Measurements from ENCODE around the gene ATP5PB.
A peak's percentile ranks its signal among the peaks of the same experiment; 100 is the strongest.

Gene ATP5PB

DNA sequence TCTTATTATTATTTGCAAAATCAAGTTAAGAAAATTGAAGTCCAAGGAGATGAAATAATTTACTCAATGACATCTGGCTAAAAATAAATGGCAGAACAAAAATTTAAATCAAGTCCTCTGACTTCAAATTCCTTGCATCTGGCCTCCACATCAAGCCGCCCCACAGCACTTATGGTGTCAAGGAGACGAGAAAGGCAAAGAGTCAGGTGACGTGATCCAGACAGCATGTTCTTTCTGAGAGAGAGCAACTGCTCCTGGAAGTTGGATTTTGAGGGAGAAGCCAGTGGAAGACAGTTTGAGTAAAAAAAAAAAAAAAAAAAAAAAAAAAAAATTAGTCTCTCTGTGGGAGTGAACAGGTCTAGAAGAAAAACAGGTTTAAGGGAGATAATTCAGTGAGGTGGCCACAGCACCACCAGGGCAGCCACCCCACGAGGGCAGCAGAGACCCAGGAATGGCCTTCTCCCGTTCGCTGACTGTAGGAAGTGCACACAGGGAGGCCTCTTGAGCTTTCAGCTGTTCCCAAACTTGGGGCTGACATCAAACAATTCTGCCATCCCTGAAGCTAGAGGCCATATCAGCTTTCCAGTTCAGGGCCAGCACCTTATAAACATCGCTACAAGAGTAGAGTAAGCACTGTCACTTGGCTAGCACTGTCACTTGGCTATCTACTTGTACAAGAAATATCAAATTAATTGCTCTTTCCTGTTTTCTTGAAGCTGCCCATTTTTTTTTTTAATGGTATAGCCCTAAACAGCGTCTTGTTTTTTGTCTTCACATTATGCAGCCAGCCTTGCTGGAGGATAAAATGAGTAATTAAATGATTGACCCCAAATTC lies 32.3 kb downstream of the ATP5PB start:
- Mint-ChIP-seq H3K36me3 (ENCODE audit: low read depth) (no peaks in the 10 kb centered on the region), H3K4me3 (no peak overlapping the region), H3K27me3 (ENCODE audit: low read depth) (no peaks in the 10 kb centered on the region), H3K27ac (peak overlapping the region in 1 of 3 experiments; percentile 59), H3K9me3 (no peaks in the 10 kb centered on the region), H3K4me1 (peaks cover 17% of the 10 kb centered on the region)
- TF ChIP-seq CTCF (IDR thresholded peaks at IDR 0.05; ENCODE audit: unreplicated experiment in 3 of 3) = peak; percentile 71 to 80 (median 72)

DNA sequence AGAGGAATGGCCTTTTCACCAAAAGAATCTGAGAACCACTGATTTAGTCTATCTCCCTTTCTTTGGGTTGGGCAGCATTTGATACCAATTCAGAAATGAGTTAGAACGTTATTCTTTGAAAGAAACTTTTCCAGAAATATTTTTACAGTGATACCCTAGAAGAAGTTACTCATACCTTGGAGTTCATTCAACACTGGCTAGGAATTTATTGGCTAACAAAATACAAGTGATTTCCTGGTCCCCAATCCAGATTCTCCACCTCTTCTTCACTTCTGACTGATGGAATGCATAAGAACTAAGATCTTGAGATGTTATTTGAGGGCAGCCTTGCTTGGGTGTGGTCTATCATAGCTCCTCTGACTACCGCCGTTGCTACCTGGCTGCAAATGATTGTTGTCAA lies 33.9 kb downstream of the ATP5PB start:
- no peak overlapping the region for H3K27ac Mint-ChIP-seq
- no peaks in the 10 kb centered on the region for H3K36me3 Mint-ChIP-seq (ENCODE audit: low read depth)
- no peak overlapping the region for H3K4me3 Mint-ChIP-seq
- TF ChIP-seq CTCF (IDR thresholded peaks at IDR 0.05; ENCODE audit: unreplicated experiment in 3 of 3) = no peak
- peaks cover 17% of the 10 kb centered on the region for H3K4me1 Mint-ChIP-seq
- no peaks in the 10 kb centered on the region for H3K27me3 Mint-ChIP-seq (ENCODE audit: low read depth)
- no peaks in the 10 kb centered on the region for H3K9me3 Mint-ChIP-seq

GRCh38 chr1:111483876-111484275 lies 34.6 kb downstream of the ATP5PB start:
- H3K27ac Mint-ChIP-seq = no peak overlapping the region
- H3K4me3 Mint-ChIP-seq = no peak overlapping the region
- H3K36me3 Mint-ChIP-seq (ENCODE audit: low read depth) = no peaks in the 10 kb centered on the region
- H3K27me3 Mint-ChIP-seq (ENCODE audit: low read depth) = peaks cover 4% of the 10 kb centered on the region
- no peaks in the 10 kb centered on the region for H3K9me3 Mint-ChIP-seq
- H3K4me1 Mint-ChIP-seq = peaks cover 17% of the 10 kb centered on the region
- TF ChIP-seq CTCF (IDR thresholded peaks at IDR 0.05; ENCODE audit: unreplicated experiment in 3 of 3) = no peak

GRCh38 chr1:111484391-111485026 lies 35.2 kb downstream of the ATP5PB start:
- H3K4me1 Mint-ChIP-seq = peaks cover 17% of the 10 kb centered on the region
- H3K27me3 Mint-ChIP-seq (ENCODE audit: low read depth) = peaks cover 6% of the 10 kb centered on the region
- H3K9me3 Mint-ChIP-seq = no peaks in the 10 kb centered on the region
- H3K4me3 Mint-ChIP-seq = no peak overlapping the region
- H3K27ac Mint-ChIP-seq = no peak overlapping the region
- TF ChIP-seq CTCF (IDR thresholded peaks at IDR 0.05; ENCODE audit: unreplicated experiment in 3 of 3) = no peak
- no peaks in the 10 kb centered on the region for H3K36me3 Mint-ChIP-seq (ENCODE audit: low read depth)

- no peak for TF ChIP-seq CTCF (IDR thresholded peaks at IDR 0.05; ENCODE audit: unreplicated experiment in 3 of 3)
- Mint-ChIP-seq H3K4me1 (peaks cover 14% of the 10 kb centered on the region), H3K36me3 (ENCODE audit: low read depth) (no peaks in the 10 kb centered on the region), H3K27me3 (ENCODE audit: low read depth) (peaks cover 6% of the 10 kb centered on the region), H3K9me3 (no peaks in the 10 kb centered on the region), H3K27ac (no peak overlapping the region), H3K4me3 (no peak overlapping the region)
These were observed 37.2 kb downstream of the ATP5PB start for GRCh38 chr1:111486431-111486830.

Measured in nephron (organoid).